Measurements from ENCODE around the gene CEP57L1. TPM values are rescaled to one million over a fixed set of nuclear protein-coding genes. Genes with fewer than 3 reads are reported as not detected.
"Not testable (repeated sequence)": the region's sequence is repeated elsewhere in the genome, so short reads cannot be mapped to it uniquely, and the experiment has no call there.

Gene CEP57L1
- total RNA-seq, 2 experiments from 2014 or later = 23.8 to 36.9 TPM

DNA sequence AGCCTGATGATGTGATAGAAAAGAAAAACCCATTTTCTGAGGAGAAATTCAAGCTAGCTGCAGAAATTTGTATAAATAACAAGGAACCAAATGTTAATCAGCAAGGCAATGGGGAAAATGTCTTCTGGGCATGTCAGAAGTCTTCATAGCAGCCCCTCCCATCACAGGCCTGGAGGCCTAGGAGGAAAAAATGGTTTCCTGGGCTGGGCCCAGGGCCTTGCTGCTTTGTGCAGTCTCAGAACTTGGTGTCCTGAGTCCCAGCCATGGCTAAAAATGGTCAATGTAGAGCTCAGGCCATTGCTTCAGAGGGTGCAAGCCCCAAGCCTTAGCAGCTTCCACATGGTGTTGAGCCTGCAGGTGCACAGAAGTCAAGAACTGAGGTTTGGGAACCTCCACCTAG is 96.1 kb downstream of the CEP57L1 start:
- Mint-ChIP-seq H3K36me3 (ENCODE audit: low read depth) (peaks cover 11% of the 10 kb centered on the region), H3K9me3 (ENCODE audit: low read depth) (peaks cover 19% of the 10 kb centered on the region)
- DNase-seq; H3K27me3 Mint-ChIP-seq; intact Hi-C loops (cut with DNase I, micrococcal nuclease); ATAC-seq; H3K27ac Mint-ChIP-seq; POLR2A ChIA-PET; H3K4me1 Mint-ChIP-seq; H3K4me3 Mint-ChIP-seq: not testable (repeated sequence)
- CTCF ChIA-PET = interaction anchor here (1.0 kb wide), 1 partner anchor 10 kb away, joined by 3 read pairs; no protein-coding TSS in a partner anchor

GRCh38 chr6:109192865-109193264 is 97.6 kb downstream of the CEP57L1 start:
- peaks cover 11% of the 10 kb centered on the region for H3K36me3 Mint-ChIP-seq (ENCODE audit: low read depth)
- no peak overlapping the region for H3K4me3 Mint-ChIP-seq
- H3K27ac Mint-ChIP-seq = no peak overlapping the region
- H3K4me1 Mint-ChIP-seq = peaks cover 4% of the 10 kb centered on the region
- H3K27me3 Mint-ChIP-seq = no peaks in the 10 kb centered on the region
- ChIA-PET POLR2A (no interaction called here), CTCF (interaction anchor here (1.5 kb wide), 1 partner anchor 190 kb away, joined by 4 read pairs; no protein-coding TSS in a partner anchor)
- DNase-seq (no peak), ATAC-seq (no peak)
- H3K9me3 Mint-ChIP-seq (ENCODE audit: low read depth) = peaks cover 19% of the 10 kb centered on the region
- intact Hi-C loops (cut with DNase I, micrococcal nuclease) = no loop called here

DNA sequence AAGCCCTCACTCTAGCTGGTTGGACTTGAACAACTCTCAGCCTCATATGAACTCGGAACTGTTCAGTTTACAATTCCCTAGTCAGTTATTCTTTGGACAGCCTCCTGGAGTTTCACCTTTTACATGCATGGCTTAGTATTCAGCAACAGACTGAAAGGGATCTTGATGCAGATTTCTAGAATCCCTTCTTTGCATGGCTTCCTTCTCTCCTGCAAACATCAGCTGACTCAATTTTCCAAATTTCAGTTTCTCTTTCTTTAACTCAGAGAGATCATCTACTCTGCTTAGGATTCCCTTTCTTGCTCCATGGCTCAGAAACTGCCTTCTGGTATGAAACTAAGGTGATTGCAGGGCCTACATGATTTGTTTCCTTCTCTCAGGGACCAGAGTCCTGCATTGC is 99.6 kb downstream of the CEP57L1 start:
- DNase-seq = no peak
- H3K27ac Mint-ChIP-seq = no peak overlapping the region
- H3K27me3 Mint-ChIP-seq = no peaks in the 10 kb centered on the region
- peaks cover 2% of the 10 kb centered on the region for H3K4me1 Mint-ChIP-seq
- intact Hi-C loops (cut with DNase I, micrococcal nuclease) = no loop called here
- POLR2A ChIA-PET = interaction anchor here (0.7 to 0.9 kb wide), 2 partner anchors 179 to 845 kb away, joined by 3 read pairs; no protein-coding TSS in a partner anchor
- ATAC-seq = no peak
- CTCF ChIA-PET = interaction anchor here (0.7 to 1.3 kb wide), 3 partner anchors 102 to 321 kb away, joined by 3 to 4 read pairs (median 4); no protein-coding TSS in a partner anchor
- peaks cover 11% of the 10 kb centered on the region for H3K36me3 Mint-ChIP-seq (ENCODE audit: low read depth)
- H3K9me3 Mint-ChIP-seq (ENCODE audit: low read depth) = peaks cover 19% of the 10 kb centered on the region
- no peak overlapping the region for H3K4me3 Mint-ChIP-seq

DNA sequence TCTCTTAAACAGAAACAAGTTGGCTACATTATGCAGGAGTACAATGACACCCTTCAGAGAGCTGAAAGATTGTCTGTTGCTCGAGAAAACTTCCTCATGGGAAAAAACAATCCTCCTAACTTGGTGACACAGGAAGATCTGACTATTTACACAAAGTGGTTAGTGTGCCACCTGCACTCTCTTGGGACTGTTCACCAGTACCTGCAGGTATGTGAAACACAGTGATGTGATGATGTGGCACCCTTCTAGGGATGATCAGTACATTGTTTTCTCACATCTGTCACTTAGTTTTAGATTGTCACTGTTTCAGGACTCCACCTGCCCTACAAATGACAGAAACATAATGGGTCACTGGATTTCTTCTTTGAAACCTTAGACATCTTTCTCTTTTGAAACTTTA is 101.8 kb downstream of the CEP57L1 start:
- H3K27ac Mint-ChIP-seq = no peak overlapping the region
- H3K27me3 Mint-ChIP-seq = no peaks in the 10 kb centered on the region
- ATAC-seq = no peak
- peaks cover 3% of the 10 kb centered on the region for H3K4me1 Mint-ChIP-seq
- intact Hi-C loops (cut with DNase I, micrococcal nuclease) = no loop called here
- peaks cover 5% of the 10 kb centered on the region for H3K36me3 Mint-ChIP-seq (ENCODE audit: low read depth)
- ChIA-PET POLR2A (no interaction called here), CTCF (interaction anchor here (1.4 to 1.5 kb wide), 2 partner anchors 9 to 39 kb away, joined by 4 to 6 read pairs; no protein-coding TSS in a partner anchor)
- H3K4me3 Mint-ChIP-seq = no peak overlapping the region
- peaks cover 8% of the 10 kb centered on the region for H3K9me3 Mint-ChIP-seq (ENCODE audit: low read depth)
- DNase-seq = no peak

DNA sequence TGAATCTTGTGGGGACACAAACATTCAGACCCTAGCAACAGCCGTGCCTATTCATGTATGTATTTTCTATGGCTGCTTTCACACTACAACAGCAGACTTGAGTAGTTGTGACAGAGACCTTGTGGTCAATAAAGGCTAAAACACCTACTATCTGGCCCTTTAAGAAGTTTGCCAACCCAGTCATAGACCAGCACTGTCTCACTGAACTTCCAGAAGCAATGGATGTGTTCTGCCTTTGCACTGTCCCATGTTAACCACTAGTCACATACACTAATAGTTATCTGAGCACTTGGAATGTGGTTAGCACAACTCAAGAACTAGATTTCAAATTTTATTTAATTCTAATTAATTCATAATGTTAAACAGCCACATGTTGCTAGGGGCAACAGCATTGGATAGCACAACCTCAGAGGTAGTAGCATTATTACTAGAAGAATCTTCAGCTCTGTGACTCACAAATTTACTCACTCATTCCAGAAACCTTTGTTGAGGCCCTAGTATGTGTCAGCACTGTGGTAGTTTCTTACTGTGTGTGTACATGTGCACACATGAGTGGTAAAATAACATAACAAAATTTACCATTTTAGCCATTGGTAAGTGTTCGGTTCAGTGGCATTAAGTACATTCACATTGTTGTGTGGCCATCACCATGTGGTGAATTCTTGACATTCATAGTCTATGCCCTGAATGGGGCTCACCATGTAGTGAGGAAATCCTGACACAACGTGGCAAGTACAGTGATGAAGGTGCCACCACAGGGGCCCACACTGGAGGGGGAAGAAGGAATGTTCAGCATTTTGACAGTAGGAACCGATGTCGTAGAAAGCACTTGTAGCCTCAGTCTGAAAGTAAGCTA is 107.3 kb downstream of the CEP57L1 start:
- ChIA-PET POLR2A (interaction anchor here (0.5 to 0.6 kb wide), 2 partner anchors 164 to 907 kb away, joined by 3 read pairs; no protein-coding TSS in a partner anchor), CTCF (interaction anchor here (0.9 to 1.6 kb wide), 3 partner anchors 14 to 171 kb away, joined by 3 to 6 read pairs (median 4); no protein-coding TSS in a partner anchor)
- Mint-ChIP-seq H3K4me3 (no peak overlapping the region), H3K27ac (peak overlapping the region; percentile 59), H3K9me3 (ENCODE audit: low read depth) (no peaks in the 10 kb centered on the region), H3K4me1 (peaks cover 14% of the 10 kb centered on the region), H3K36me3 (ENCODE audit: low read depth) (no peaks in the 10 kb centered on the region), H3K27me3 (no peaks in the 10 kb centered on the region)
- intact Hi-C loops (cut with DNase I, micrococcal nuclease) = loop anchor here (1.0 to 5.0 kb wide), 4 partner anchors 106 to 320 kb away; partner anchors contain the start of gene CD164 (in 2 of the 2)
- ATAC-seq = peak; percentile 95
- DNase-seq = peak; percentile 59

- H3K9me3 Mint-ChIP-seq (ENCODE audit: low read depth) = no peaks in the 10 kb centered on the region
- CTCF ChIA-PET = interaction anchor here (1.3 kb wide), 1 partner anchor 16 kb away, joined by 3 read pairs; no protein-coding TSS in a partner anchor
- no peak for DNase-seq
- intact Hi-C loops (cut with DNase I, micrococcal nuclease) = loop anchor here in 1 of 2 experiments (5.0 kb wide), 1 partner anchor 322 kb away; no protein-coding TSS in a partner anchor
- ATAC-seq = no peak
- no peaks in the 10 kb centered on the region for H3K36me3 Mint-ChIP-seq (ENCODE audit: low read depth)
- peaks cover 3% of the 10 kb centered on the region for H3K27me3 Mint-ChIP-seq
- peaks cover 14% of the 10 kb centered on the region for H3K4me1 Mint-ChIP-seq
- H3K4me3 Mint-ChIP-seq = no peak overlapping the region
- no peak overlapping the region for H3K27ac Mint-ChIP-seq
- POLR2A ChIA-PET = no interaction called here
Measured at GRCh38 chr6:109204511-109204910, 109.2 kb downstream of the CEP57L1 start.

GRCh38 chr6:109212683-109213082 is 117.4 kb downstream of the CEP57L1 start:
- intact Hi-C loops (cut with DNase I, micrococcal nuclease) = no loop called here

More at GRCh38 chr6:109212683-109213082, 117.4 kb downstream of the CEP57L1 start:
- H3K4me3 Mint-ChIP-seq = no peak overlapping the region
- peaks cover 7% of the 10 kb centered on the region for H3K9me3 Mint-ChIP-seq (ENCODE audit: low read depth)
- H3K36me3 Mint-ChIP-seq (ENCODE audit: low read depth) = no peaks in the 10 kb centered on the region
- ChIA-PET CTCF (no interaction called here), POLR2A (interaction anchor here (0.7 kb wide), 1 partner anchor 11 kb away, joined by 3 read pairs; no protein-coding TSS in a partner anchor)
- H3K27ac Mint-ChIP-seq = no peak overlapping the region
- no peak for DNase-seq
- H3K4me1 Mint-ChIP-seq = no peaks in the 10 kb centered on the region
- peaks cover 16% of the 10 kb centered on the region for H3K27me3 Mint-ChIP-seq
- no peak for ATAC-seq

Other genes with a start within 250 kb of the CEP57L1 start
- gene ARMC2, start 247.1 kb upstream of the CEP57L1 start, total RNA-seq = 1 to 10 TPM; 3.9 to 5.2 TPM
- gene SESN1, start 661 bp upstream of the CEP57L1 start, total RNA-seq = 10 to 100 TPM in 1 of 2 experiments, 1 to 10 TPM in 1; 9.7 to 10.0 TPM

Data from activated CD4-positive, alpha-beta T cell treated with anti-CD3 and anti-CD28 coated beads for 36 hours (primary cell).